ENCODE data around the gene CTBP1. TPM values are rescaled to one million over a fixed set of nuclear protein-coding genes. Genes with fewer than 3 reads are reported as not detected.

Gene CTBP1
- total RNA-seq, 2 donors from 2014 or later, result 132 to 256 TPM

DNA sequence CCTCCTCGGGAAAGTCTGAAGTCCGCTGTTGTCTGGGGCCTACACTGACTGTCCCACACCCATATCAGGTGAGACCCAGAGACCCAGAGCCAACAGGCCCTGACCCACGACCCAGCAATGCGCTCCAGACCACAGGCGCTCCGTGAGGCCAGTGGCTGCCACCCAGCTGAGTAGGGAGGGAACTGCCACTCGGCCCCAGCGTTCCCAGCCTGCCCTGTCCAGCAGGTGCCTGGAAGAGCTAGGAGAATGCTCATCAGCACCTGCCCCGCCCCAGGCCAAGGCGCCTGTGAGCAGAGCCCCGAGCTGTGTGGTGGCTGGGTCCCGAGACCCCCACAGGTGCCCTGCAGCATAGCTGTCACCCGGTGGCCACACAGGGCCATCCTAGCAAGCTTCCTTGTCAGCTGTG, 79.2 kb downstream of the CTBP1 start:
- peaks cover 13% of the 10 kb centered on the region for H3K27me3 ChIP-seq (replicated peaks; ENCODE audit: insufficient read depth)
- no peak overlapping the region for H3K27ac ChIP-seq
- no peaks in the 10 kb centered on the region for H3K9me3 ChIP-seq
- H3K36me3 ChIP-seq, result no peaks in the 10 kb centered on the region
- TF ChIP-seq, protein P1, sequence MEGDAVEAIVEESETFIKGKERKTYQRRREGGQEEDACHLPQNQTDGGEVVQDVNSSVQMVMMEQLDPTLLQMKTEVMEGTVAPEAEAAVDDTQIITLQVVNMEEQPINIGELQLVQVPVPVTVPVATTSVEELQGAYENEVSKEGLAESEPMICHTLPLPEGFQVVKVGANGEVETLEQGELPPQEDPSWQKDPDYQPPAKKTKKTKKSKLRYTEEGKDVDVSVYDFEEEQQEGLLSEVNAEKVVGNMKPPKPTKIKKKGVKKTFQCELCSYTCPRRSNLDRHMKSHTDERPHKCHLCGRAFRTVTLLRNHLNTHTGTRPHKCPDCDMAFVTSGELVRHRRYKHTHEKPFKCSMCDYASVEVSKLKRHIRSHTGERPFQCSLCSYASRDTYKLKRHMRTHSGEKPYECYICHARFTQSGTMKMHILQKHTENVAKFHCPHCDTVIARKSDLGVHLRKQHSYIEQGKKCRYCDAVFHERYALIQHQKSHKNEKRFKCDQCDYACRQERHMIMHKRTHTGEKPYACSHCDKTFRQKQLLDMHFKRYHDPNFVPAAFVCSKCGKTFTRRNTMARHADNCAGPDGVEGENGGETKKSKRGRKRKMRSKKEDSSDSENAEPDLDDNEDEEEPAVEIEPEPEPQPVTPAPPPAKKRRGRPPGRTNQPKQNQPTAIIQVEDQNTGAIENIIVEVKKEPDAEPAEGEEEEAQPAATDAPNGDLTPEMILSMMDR (IDR thresholded peaks at IDR 0.05), result no peak
- ATAC-seq (ENCODE audit: insufficient number of reproducible peaks, low FRiP score, low read depth), result no peak
- DNase-seq (ENCODE audit: low spot score), result no peak
- peaks cover 7 to 23% of the 10 kb centered on the region in 2 donors for H3K4me1 ChIP-seq (ENCODE audit: control insufficient read depth in 1 of 2, low read depth in 2 of 2)
- no peak overlapping the region for H3K4me3 ChIP-seq

DNA sequence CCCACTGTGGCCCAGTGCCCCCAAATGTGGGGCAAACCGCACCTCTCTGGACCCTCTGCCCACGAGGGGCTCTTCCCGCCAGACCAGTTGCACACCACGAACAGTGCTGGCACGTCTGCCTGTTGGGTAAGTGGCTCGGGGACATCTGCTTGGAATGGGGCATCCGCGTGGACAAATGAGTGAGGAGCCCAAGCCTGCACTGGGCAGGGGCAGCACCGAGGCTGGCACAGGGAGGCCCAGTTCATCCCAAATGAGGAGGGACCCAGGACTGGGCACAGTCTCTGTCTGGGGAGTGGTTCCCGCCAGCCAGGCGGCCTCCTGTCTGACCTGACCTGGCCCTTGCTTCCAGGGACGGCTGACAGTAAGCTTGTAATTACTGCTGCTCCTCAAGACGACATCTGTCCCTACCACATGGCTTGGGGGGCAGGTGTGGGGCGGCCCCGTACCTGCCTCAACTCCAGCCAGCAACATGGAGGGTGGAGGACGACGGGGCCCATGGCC, 79.7 kb downstream of the CTBP1 start:
- Histone ChIP-seq H3K36me3 (no peaks in the 10 kb centered on the region), H3K27ac (no peak overlapping the region), H3K4me3 (no peak overlapping the region), H3K4me1 (ENCODE audit: control insufficient read depth in 1 of 2, low read depth in 2 of 2) (peaks cover 7 to 23% of the 10 kb centered on the region in 2 donors), H3K27me3 (replicated peaks; ENCODE audit: insufficient read depth) (peaks cover 13% of the 10 kb centered on the region), H3K9me3 (no peaks in the 10 kb centered on the region)
- no peak for ATAC-seq (ENCODE audit: insufficient number of reproducible peaks, low FRiP score, low read depth)
- no peak for DNase-seq (ENCODE audit: low spot score)
- TF ChIP-seq, protein P1 (IDR thresholded peaks at IDR 0.05), result no peak

DNA sequence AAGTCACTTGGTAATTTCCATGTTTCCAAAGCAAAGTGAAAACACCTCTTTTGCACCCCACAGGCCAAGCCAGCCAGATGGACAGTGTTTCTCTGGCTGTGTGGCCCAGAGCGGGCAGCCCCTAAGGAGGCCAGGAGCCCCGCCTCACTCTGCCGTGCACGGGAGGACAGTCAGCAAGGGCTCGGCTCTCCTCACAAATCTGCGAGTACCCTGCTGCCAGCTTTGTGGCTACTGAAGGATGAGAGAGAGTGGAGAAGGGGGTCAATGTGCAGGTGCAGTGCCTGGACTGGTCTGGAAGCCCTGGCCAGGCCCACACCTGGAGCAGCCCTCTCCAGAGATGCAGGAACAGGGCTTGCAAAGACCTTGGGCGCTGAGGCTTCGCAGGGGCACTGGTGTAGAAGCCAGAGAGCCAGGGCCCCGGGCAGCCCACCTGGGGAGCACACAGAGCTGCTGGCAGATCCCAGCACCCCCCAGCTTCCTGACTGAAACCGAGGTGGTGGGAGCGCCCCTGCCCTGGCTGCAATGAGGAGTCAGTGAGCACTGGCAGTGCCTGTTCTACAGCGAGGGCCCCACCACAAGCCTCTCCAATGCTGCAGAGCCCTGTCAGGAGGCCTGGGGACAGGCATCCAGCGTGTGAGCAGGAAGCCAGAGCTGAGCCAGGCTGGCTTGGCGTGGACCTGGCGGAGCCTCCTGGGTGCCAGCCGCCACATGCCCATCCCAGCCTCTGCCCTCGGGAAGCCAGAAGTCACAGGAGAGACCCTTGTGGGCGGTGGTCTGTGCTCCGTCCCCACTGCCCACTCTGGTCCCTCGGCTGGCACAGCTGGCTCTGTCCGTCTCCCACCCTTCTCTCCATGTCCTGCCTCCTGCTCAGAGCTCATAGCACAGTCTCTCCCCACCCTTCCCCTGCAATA, 80.5 kb downstream of the CTBP1 start:
- Histone ChIP-seq H3K27ac (no peak overlapping the region), H3K9me3 (no peaks in the 10 kb centered on the region), H3K27me3 (replicated peaks; ENCODE audit: insufficient read depth) (peaks cover 13% of the 10 kb centered on the region), H3K36me3 (no peaks in the 10 kb centered on the region), H3K4me1 (ENCODE audit: control insufficient read depth in 1 of 2, low read depth in 2 of 2) (peaks cover 7 to 23% of the 10 kb centered on the region in 2 donors), H3K4me3 (no peak overlapping the region)
- DNase-seq (ENCODE audit: low spot score), result no peak
- TF ChIP-seq, protein P1 (IDR thresholded peaks at IDR 0.05), result no peak
- ATAC-seq (ENCODE audit: insufficient number of reproducible peaks, low FRiP score, low read depth), result no peak

DNA sequence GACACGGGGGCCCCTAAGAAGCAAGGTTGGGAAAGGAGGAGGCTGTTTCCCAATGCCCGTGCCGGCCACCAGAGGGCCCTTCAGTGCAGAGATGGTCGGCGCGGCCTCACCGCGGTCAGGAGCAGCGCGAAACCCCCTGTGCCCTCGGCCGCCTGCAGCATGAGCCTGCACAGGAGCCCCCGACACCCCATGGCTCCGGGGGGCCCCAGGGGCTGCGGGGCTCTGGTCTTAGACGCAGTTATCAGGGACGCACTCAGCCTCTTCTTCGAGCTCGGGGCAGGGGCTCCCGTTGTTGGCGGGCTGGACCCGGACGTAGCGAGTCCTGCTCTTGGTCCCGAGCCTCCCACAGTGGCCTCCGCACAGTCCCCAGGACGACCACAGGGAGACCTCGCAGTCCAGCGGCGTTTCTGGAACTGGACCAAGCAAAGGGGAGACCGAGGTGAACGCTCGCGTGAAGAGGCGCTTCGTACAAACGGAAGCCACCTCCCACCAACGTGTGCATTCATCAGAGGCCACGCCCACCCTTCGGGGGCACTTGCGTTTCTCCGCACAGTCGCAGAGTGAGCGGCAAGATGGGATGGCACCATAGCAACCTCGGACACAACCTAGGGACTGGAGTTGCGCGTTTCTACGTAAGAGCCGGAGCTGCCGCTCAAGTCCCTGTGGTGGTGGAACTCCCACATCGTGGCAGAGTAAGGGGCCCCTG, 81.5 kb downstream of the CTBP1 start:
- TF ChIP-seq, protein P1 (IDR thresholded peaks at IDR 0.05), result peak; percentile 93
- no peak overlapping the region for H3K27ac ChIP-seq
- peak; percentile 46 for ATAC-seq (ENCODE audit: insufficient number of reproducible peaks, low FRiP score, low read depth)
- DNase-seq (ENCODE audit: low spot score), result no peak
- peaks cover 13% of the 10 kb centered on the region for H3K27me3 ChIP-seq (replicated peaks; ENCODE audit: insufficient read depth)
- H3K9me3 ChIP-seq, result no peaks in the 10 kb centered on the region
- peak overlapping the region; percentile 89 for H3K4me3 ChIP-seq
- no peaks in the 10 kb centered on the region for H3K36me3 ChIP-seq
- H3K4me1 ChIP-seq (ENCODE audit: control insufficient read depth in 1 of 2, low read depth in 2 of 2), result peaks cover 7 to 21% of the 10 kb centered on the region in 2 donors
